ENCODE results near the gene PMP22. TPM values are rescaled to one million over a fixed set of nuclear protein-coding genes. Genes with fewer than 3 reads are reported as not detected.

PMP22 gene
- total RNA-seq, 4 donors from 2014 or later: 75.5 to 227 (median 83.2) TPM

DNA sequence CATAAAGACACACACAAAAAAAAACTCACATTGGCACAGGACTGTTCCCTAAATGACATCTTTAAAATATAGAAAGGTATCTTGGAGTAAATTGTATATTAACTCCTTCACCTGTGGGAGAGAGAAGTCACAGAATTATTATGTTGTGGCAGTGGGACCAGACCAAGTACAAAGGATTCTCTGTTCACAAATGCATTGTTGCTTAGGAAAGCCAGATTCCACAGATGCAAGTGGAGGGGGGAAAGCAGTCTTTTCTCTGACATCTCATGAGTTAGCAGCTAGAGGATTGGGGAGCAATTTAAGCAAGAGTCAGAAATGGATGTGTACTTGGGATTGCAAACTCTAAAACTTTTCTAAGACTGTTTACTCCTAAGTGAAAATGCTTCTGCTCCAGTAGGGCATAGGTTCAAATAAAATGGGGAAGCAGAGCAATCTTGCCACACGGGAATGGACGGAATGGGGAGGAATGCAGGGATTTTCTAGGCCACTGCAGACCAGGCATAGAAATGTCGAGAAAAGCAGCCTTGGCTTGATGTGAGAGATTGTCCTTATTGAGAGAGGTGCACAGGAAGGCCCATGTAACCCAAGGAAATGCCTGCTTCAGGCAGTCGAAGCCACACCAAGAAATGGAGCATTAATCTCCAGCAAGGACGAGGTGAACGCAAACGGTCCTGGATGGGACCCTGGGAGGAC, 4.1 kb upstream of the PMP22 start:
- intact Hi-C loops (cut with DNase I; ENCODE audit: low total_unique reads) (no loop called here), in situ Hi-C loops (cut with MboI; ENCODE audit: low sequenced_read_pairs in 4 of 4) (loop anchor here in 3 of 4 donors (25.0 kb wide), 1 partner anchor 143 kb away; no protein-coding TSS in a partner anchor)
- DNase-seq (no peak), ATAC-seq (no peak)
- Histone ChIP-seq H3K4me3 (no peak overlapping the region), H3K4me1 (peaks cover 18 to 19% of the 10 kb centered on the region in 2 donors), H3K27me3 (no peaks in the 10 kb centered on the region), H3K27ac (peak overlapping the region in 3 of 4 donors; percentile 2 to 55 (median 18)), H3K36me3 (no peaks in the 10 kb centered on the region), H3K9me3 (no peaks in the 10 kb centered on the region)
- TF ChIP-seq POLR2A (IDR thresholded peaks at IDR 0.05): no peak
- TF ChIP-seq, protein P1, sequence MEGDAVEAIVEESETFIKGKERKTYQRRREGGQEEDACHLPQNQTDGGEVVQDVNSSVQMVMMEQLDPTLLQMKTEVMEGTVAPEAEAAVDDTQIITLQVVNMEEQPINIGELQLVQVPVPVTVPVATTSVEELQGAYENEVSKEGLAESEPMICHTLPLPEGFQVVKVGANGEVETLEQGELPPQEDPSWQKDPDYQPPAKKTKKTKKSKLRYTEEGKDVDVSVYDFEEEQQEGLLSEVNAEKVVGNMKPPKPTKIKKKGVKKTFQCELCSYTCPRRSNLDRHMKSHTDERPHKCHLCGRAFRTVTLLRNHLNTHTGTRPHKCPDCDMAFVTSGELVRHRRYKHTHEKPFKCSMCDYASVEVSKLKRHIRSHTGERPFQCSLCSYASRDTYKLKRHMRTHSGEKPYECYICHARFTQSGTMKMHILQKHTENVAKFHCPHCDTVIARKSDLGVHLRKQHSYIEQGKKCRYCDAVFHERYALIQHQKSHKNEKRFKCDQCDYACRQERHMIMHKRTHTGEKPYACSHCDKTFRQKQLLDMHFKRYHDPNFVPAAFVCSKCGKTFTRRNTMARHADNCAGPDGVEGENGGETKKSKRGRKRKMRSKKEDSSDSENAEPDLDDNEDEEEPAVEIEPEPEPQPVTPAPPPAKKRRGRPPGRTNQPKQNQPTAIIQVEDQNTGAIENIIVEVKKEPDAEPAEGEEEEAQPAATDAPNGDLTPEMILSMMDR (IDR thresholded peaks at IDR 0.05 in 4 of 5, conservative IDR thresholded peaks at IDR 0.05 in 1 of 5): no peak

GRCh38 chr17:15268461-15268860, 3.3 kb upstream of the PMP22 start:
- ATAC-seq: no peak
- in situ Hi-C loops (cut with MboI; ENCODE audit: low sequenced_read_pairs in 4 of 4) (loop anchor here in 3 of 4 donors (25.0 kb wide), 1 partner anchor 144 kb away; no protein-coding TSS in a partner anchor), intact Hi-C loops (cut with DNase I; ENCODE audit: low total_unique reads) (no loop called here)
- DNase-seq: no peak
- Histone ChIP-seq H3K4me1 (peaks cover 25 to 27% of the 10 kb centered on the region in 2 donors), H3K9me3 (no peaks in the 10 kb centered on the region), H3K4me3 (no peak overlapping the region), H3K36me3 (no peaks in the 10 kb centered on the region), H3K27me3 (no peaks in the 10 kb centered on the region), H3K27ac (peak overlapping the region in 1 of 4 donors; percentile 55)
- TF ChIP-seq, protein P1 (IDR thresholded peaks at IDR 0.05 in 4 of 5, conservative IDR thresholded peaks at IDR 0.05 in 1 of 5): no peak
- no peak for TF ChIP-seq POLR2A (IDR thresholded peaks at IDR 0.05)

DNA sequence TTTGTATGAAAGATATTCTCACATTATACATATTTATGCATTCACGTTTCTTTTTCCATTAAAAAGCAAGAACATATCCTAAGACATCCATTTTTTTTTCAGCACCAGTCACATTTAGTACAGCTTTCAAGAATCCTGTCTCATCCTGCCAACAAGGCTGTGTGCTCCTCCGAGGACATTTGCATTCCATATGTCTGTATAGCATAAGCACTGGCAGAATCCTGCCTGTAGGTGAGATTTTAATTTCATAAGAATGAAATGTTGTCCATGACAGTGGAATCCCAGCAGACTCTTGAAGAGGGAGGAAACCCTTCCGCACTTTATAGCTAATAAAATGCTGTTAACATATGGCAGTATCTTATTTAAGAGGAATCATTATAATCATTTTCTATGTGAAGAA, 2.9 kb upstream of the PMP22 start:
- TF ChIP-seq, protein P1 (IDR thresholded peaks at IDR 0.05 in 4 of 5, conservative IDR thresholded peaks at IDR 0.05 in 1 of 5): no peak
- TF ChIP-seq POLR2A (IDR thresholded peaks at IDR 0.05): no peak
- Histone ChIP-seq H3K9me3 (no peaks in the 10 kb centered on the region), H3K4me1 (peaks cover 29% of the 10 kb centered on the region in 2 donors), H3K27me3 (no peaks in the 10 kb centered on the region), H3K27ac (no peak overlapping the region), H3K4me3 (no peak overlapping the region), H3K36me3 (no peaks in the 10 kb centered on the region)
- DNase-seq: no peak
- intact Hi-C loops (cut with DNase I; ENCODE audit: low total_unique reads) (no loop called here), in situ Hi-C loops (cut with MboI; ENCODE audit: low sequenced_read_pairs in 4 of 4) (loop anchor here in 3 of 4 donors (25.0 kb wide), 1 partner anchor 144 kb away; no protein-coding TSS in a partner anchor)
- ATAC-seq: no peak

GRCh38 chr17:15266325-15267125, 1.4 kb upstream of the PMP22 start:
- intact Hi-C loops (cut with DNase I; ENCODE audit: low total_unique reads): no loop called here
- no peaks in the 10 kb centered on the region for H3K27me3 ChIP-seq
- in situ Hi-C loops (cut with MboI; ENCODE audit: low sequenced_read_pairs in 4 of 4): loop anchor here in 3 of 4 donors (25.0 kb wide), 1 partner anchor 146 kb away; no protein-coding TSS in a partner anchor
- H3K9me3 ChIP-seq: no peaks in the 10 kb centered on the region
- DNase-seq (peak in 1 of 2 donors; percentile 34), ATAC-seq (no peak)
- no peaks in the 10 kb centered on the region for H3K36me3 ChIP-seq
- H3K4me3 ChIP-seq: no peak overlapping the region
- TF ChIP-seq, protein P1 (IDR thresholded peaks at IDR 0.05 in 4 of 5, conservative IDR thresholded peaks at IDR 0.05 in 1 of 5): no peak
- no peak for TF ChIP-seq POLR2A (IDR thresholded peaks at IDR 0.05)
- H3K27ac ChIP-seq: peak overlapping the region in 1 of 4 donors; percentile 12
- H3K4me1 ChIP-seq: peaks cover 23 to 26% of the 10 kb centered on the region in 2 donors

All from gastrocnemius medialis (tissue), 4 donors.